ENCODE measurements around the gene HRH2.
"Not testable (repeated sequence)": the region's sequence is repeated elsewhere in the genome, so short reads cannot be mapped to it uniquely, and the experiment has no call there.

HRH2 gene

GRCh38 chr5:175719109-175719432 lies 61.2 kb downstream of the HRH2 start:
- not testable (repeated sequence) for H3K9ac ChIP-seq (ENCODE audit: low read depth in 1 of 2, low read length in 2 of 2); H3K36me3 ChIP-seq (ENCODE audit: control insufficient read depth in 1 of 2, insufficient read depth in 2 of 2, low read length in 2 of 2); H3K4me1 ChIP-seq (ENCODE audit: control insufficient read depth in 1 of 2, insufficient read depth in 2 of 2, low read length in 2 of 2); H3K27me3 ChIP-seq (ENCODE audit: control insufficient read depth in 1 of 2, insufficient read depth in 2 of 2, low read length in 2 of 2); H3K9me3 ChIP-seq (ENCODE audit: control insufficient read depth in 1 of 2, low read length in 2 of 2); H3K4me3 ChIP-seq (ENCODE audit: low read depth in 1 of 2, low read length in 2 of 2); H3K27ac ChIP-seq (ENCODE audit: low read depth, low read length)

GRCh38 chr5:175724314-175725275 lies 66.7 kb downstream of the HRH2 start:
- Histone ChIP-seq H3K9me3 (ENCODE audit: control insufficient read depth in 1 of 2, low read length in 2 of 2) (no peaks in the 10 kb centered on the region), H3K9ac (ENCODE audit: low read depth in 1 of 2, low read length in 2 of 2) (no peak overlapping the region), H3K4me1 (ENCODE audit: control insufficient read depth in 1 of 2, insufficient read depth in 2 of 2, low read length in 2 of 2) (peaks cover 0 to 4% of the 10 kb centered on the region in 2 donors), H3K36me3 (ENCODE audit: control insufficient read depth in 1 of 2, insufficient read depth in 2 of 2, low read length in 2 of 2) (no peaks in the 10 kb centered on the region), H3K27ac (ENCODE audit: low read depth, low read length) (no peak overlapping the region), H3K4me3 (ENCODE audit: low read depth in 1 of 2, low read length in 2 of 2) (no peak overlapping the region), H3K27me3 (ENCODE audit: control insufficient read depth in 1 of 2, insufficient read depth in 2 of 2, low read length in 2 of 2) (peaks cover 5 to 9% of the 10 kb centered on the region in 2 donors)

- H3K4me3 ChIP-seq (ENCODE audit: low read depth in 1 of 2, low read length in 2 of 2) = no peak overlapping the region
- peaks cover 5 to 11% of the 10 kb centered on the region in 2 donors for H3K27me3 ChIP-seq (ENCODE audit: control insufficient read depth in 1 of 2, insufficient read depth in 2 of 2, low read length in 2 of 2)
- no peaks in the 10 kb centered on the region for H3K36me3 ChIP-seq (ENCODE audit: control insufficient read depth in 1 of 2, insufficient read depth in 2 of 2, low read length in 2 of 2)
- H3K4me1 ChIP-seq (ENCODE audit: control insufficient read depth in 1 of 2, insufficient read depth in 2 of 2, low read length in 2 of 2) = peaks cover 0 to 10% of the 10 kb centered on the region in 2 donors
- H3K27ac ChIP-seq (ENCODE audit: low read depth, low read length) = no peak overlapping the region
- no peaks in the 10 kb centered on the region for H3K9me3 ChIP-seq (ENCODE audit: control insufficient read depth in 1 of 2, low read length in 2 of 2)
- H3K9ac ChIP-seq (ENCODE audit: low read depth in 1 of 2, low read length in 2 of 2) = no peak overlapping the region
Measured at GRCh38 chr5:175728316-175728715, 70.4 kb downstream of the HRH2 start.

GRCh38 chr5:175728885-175729828 lies 71.3 kb downstream of the HRH2 start:
- Histone ChIP-seq H3K27ac (ENCODE audit: low read depth, low read length) (no peak overlapping the region), H3K4me3 (ENCODE audit: low read depth in 1 of 2, low read length in 2 of 2) (no peak overlapping the region), H3K9me3 (ENCODE audit: control insufficient read depth in 1 of 2, low read length in 2 of 2) (no peaks in the 10 kb centered on the region), H3K4me1 (ENCODE audit: control insufficient read depth in 1 of 2, insufficient read depth in 2 of 2, low read length in 2 of 2) (peaks cover 0 to 10% of the 10 kb centered on the region in 2 donors), H3K9ac (ENCODE audit: low read depth in 1 of 2, low read length in 2 of 2) (no peak overlapping the region), H3K27me3 (ENCODE audit: control insufficient read depth in 1 of 2, insufficient read depth in 2 of 2, low read length in 2 of 2) (peaks cover 5 to 11% of the 10 kb centered on the region in 2 donors), H3K36me3 (ENCODE audit: control insufficient read depth in 1 of 2, insufficient read depth in 2 of 2, low read length in 2 of 2) (no peaks in the 10 kb centered on the region)

- Histone ChIP-seq H3K4me1 (ENCODE audit: control insufficient read depth in 1 of 2, insufficient read depth in 2 of 2, low read length in 2 of 2) (peaks cover 0 to 10% of the 10 kb centered on the region in 2 donors), H3K36me3 (ENCODE audit: control insufficient read depth in 1 of 2, insufficient read depth in 2 of 2, low read length in 2 of 2) (no peaks in the 10 kb centered on the region), H3K27me3 (ENCODE audit: control insufficient read depth in 1 of 2, insufficient read depth in 2 of 2, low read length in 2 of 2) (peaks cover 5 to 11% of the 10 kb centered on the region in 2 donors), H3K4me3 (ENCODE audit: low read depth in 1 of 2, low read length in 2 of 2) (no peak overlapping the region), H3K27ac (ENCODE audit: low read depth, low read length) (no peak overlapping the region), H3K9ac (ENCODE audit: low read depth in 1 of 2, low read length in 2 of 2) (no peak overlapping the region), H3K9me3 (ENCODE audit: control insufficient read depth in 1 of 2, low read length in 2 of 2) (no peaks in the 10 kb centered on the region)
Measured at GRCh38 chr5:175729829-175730277, 72.0 kb downstream of the HRH2 start.

GRCh38 chr5:175731172-175731571 lies 73.3 kb downstream of the HRH2 start:
- no peaks in the 10 kb centered on the region for H3K9me3 ChIP-seq (ENCODE audit: control insufficient read depth in 1 of 2, low read length in 2 of 2)
- H3K9ac ChIP-seq (ENCODE audit: low read depth in 1 of 2, low read length in 2 of 2) = no peak overlapping the region
- H3K4me1 ChIP-seq (ENCODE audit: control insufficient read depth in 1 of 2, insufficient read depth in 2 of 2, low read length in 2 of 2) = peaks cover 0 to 10% of the 10 kb centered on the region in 2 donors
- no peaks in the 10 kb centered on the region for H3K36me3 ChIP-seq (ENCODE audit: control insufficient read depth in 1 of 2, insufficient read depth in 2 of 2, low read length in 2 of 2)
- H3K27ac ChIP-seq (ENCODE audit: low read depth, low read length) = no peak overlapping the region
- no peak overlapping the region for H3K4me3 ChIP-seq (ENCODE audit: low read depth in 1 of 2, low read length in 2 of 2)
- peaks cover 5 to 11% of the 10 kb centered on the region in 2 donors for H3K27me3 ChIP-seq (ENCODE audit: control insufficient read depth in 1 of 2, insufficient read depth in 2 of 2, low read length in 2 of 2)

GRCh38 chr5:175731756-175732465 lies 74.0 kb downstream of the HRH2 start:
- Histone ChIP-seq H3K27ac (ENCODE audit: low read depth, low read length) (no peak overlapping the region), H3K36me3 (ENCODE audit: control insufficient read depth in 1 of 2, insufficient read depth in 2 of 2, low read length in 2 of 2) (no peaks in the 10 kb centered on the region)

GRCh38 chr5:175733017-175733416 lies 75.1 kb downstream of the HRH2 start:
- no peak overlapping the region for H3K9ac ChIP-seq (ENCODE audit: low read depth in 1 of 2, low read length in 2 of 2)
- peaks cover 0 to 10% of the 10 kb centered on the region in 2 donors for H3K4me1 ChIP-seq (ENCODE audit: control insufficient read depth in 1 of 2, insufficient read depth in 2 of 2, low read length in 2 of 2)
- H3K36me3 ChIP-seq (ENCODE audit: control insufficient read depth in 1 of 2, insufficient read depth in 2 of 2, low read length in 2 of 2) = no peaks in the 10 kb centered on the region
- no peak overlapping the region for H3K4me3 ChIP-seq (ENCODE audit: low read depth in 1 of 2, low read length in 2 of 2)
- peaks cover 6 to 11% of the 10 kb centered on the region in 2 donors for H3K27me3 ChIP-seq (ENCODE audit: control insufficient read depth in 1 of 2, insufficient read depth in 2 of 2, low read length in 2 of 2)
- H3K9me3 ChIP-seq (ENCODE audit: control insufficient read depth in 1 of 2, low read length in 2 of 2) = no peaks in the 10 kb centered on the region
- H3K27ac ChIP-seq (ENCODE audit: low read depth, low read length) = no peak overlapping the region

More at GRCh38 chr5:175731756-175732465, 74.0 kb downstream of the HRH2 start:
- Histone ChIP-seq H3K4me3 (ENCODE audit: low read depth in 1 of 2, low read length in 2 of 2) (no peak overlapping the region), H3K27me3 (ENCODE audit: control insufficient read depth in 1 of 2, insufficient read depth in 2 of 2, low read length in 2 of 2) (peaks cover 5 to 11% of the 10 kb centered on the region in 2 donors), H3K9ac (ENCODE audit: low read depth in 1 of 2, low read length in 2 of 2) (no peak overlapping the region), H3K9me3 (ENCODE audit: control insufficient read depth in 1 of 2, low read length in 2 of 2) (no peaks in the 10 kb centered on the region), H3K4me1 (ENCODE audit: control insufficient read depth in 1 of 2, insufficient read depth in 2 of 2, low read length in 2 of 2) (peaks cover 0 to 10% of the 10 kb centered on the region in 2 donors)

GRCh38 chr5:175734016-175734415 lies 76.1 kb downstream of the HRH2 start:
- H3K9me3 ChIP-seq (ENCODE audit: control insufficient read depth in 1 of 2, low read length in 2 of 2) = no peaks in the 10 kb centered on the region
- H3K9ac ChIP-seq (ENCODE audit: low read depth in 1 of 2, low read length in 2 of 2) = no peak overlapping the region
- H3K27me3 ChIP-seq (ENCODE audit: control insufficient read depth in 1 of 2, insufficient read depth in 2 of 2, low read length in 2 of 2) = peaks cover 6 to 8% of the 10 kb centered on the region in 2 donors
- H3K27ac ChIP-seq (ENCODE audit: low read depth, low read length) = no peak overlapping the region
- H3K4me3 ChIP-seq (ENCODE audit: low read depth in 1 of 2, low read length in 2 of 2) = no peak overlapping the region
- no peaks in the 10 kb centered on the region for H3K36me3 ChIP-seq (ENCODE audit: control insufficient read depth in 1 of 2, insufficient read depth in 2 of 2, low read length in 2 of 2)
- H3K4me1 ChIP-seq (ENCODE audit: control insufficient read depth in 1 of 2, insufficient read depth in 2 of 2, low read length in 2 of 2) = peaks cover 0 to 10% of the 10 kb centered on the region in 2 donors

Measured in duodenal mucosa (tissue), 2 donors.